Gastroesophageal sphincter (tissue), 4 donors: Measurements from ENCODE around the gene TCF7L1. TPM values are rescaled to one million over a fixed set of nuclear protein-coding genes. Genes with fewer than 3 reads are reported as not detected.

Experiments
- ATAC-seq: fragments of 150-250 bp; one replicate; pipeline ENCODE4 v1.9.1; 2016; ENCODE audit warnings: mild to moderate bottlenecking, moderate library complexity
- H3K27ac ChIP-seq, 4 donors: fragments of 200-600 bp; sonication (generic) in 3 of 4; 1 replicate in 3 of 4; 2 replicates in 1 of 4; pipeline ENCODE4 v1.5.1; 2016 to 2019
- H3K27me3 ChIP-seq: fragments of 200-600 bp; sonication (generic); one replicate; pipeline ENCODE4 v1.5.1; 2019
- H3K36me3 ChIP-seq, 2 donors: fragments of 200-600 bp; sonication (generic); one replicate each; pipeline ENCODE4 v1.5.1; 2019; ENCODE audit warnings: control low read depth in 1 of 2
- H3K4me1 ChIP-seq, 3 donors: fragments of 200-600 bp; sonication (generic); 1 replicate in 2 of 3; 2 replicates in 1 of 3; pipeline ENCODE4 v1.5.1; 2016 to 2019; ENCODE audit warnings: control low read depth in 2 of 3
- H3K4me3 ChIP-seq, 2 donors: fragments of 200-600 bp; sonication (generic); one replicate each; pipeline ENCODE4 v1.5.1; 2019; ENCODE audit warnings: mild to moderate bottlenecking in 1 of 2, moderate library complexity in 1 of 2
- H3K9me3 ChIP-seq, 3 donors: fragments of 200-600 bp; sonication (generic); one replicate each; pipeline ENCODE4 v1.5.1; 2017 to 2019; ENCODE audit warnings: control low read depth in 2 of 3
- EP300 ChIP-seq: sonication (generic); formaldehyde crosslinking; IDR thresholded peaks from one replicate; pipeline ENCODE4 v1.6.1; 2017; ENCODE audit warnings: antibody characterized with exemption, mild to moderate bottlenecking
- POLR2A ChIP-seq, 2 donors: fragments of 450-650 bp; IDR thresholded peaks; one replicate each; pipeline ENCODE4 v1.6.1; 2017; ENCODE audit warnings: antibody characterized with exemption in 2 of 2, mild to moderate bottlenecking in 2 of 2, moderate library complexity in 1 of 2
- POLR2AphosphoS5 ChIP-seq: sonication (generic); formaldehyde crosslinking; IDR thresholded peaks from one replicate; pipeline ENCODE4 v1.6.1; 2017; ENCODE audit warnings: antibody characterized with exemption
- WGBS, 2 donors: methylation state at CpG; one replicate each; pipeline ENCODE4 v1.1.5; 2018; ENCODE audit warnings: low coverage in 1 of 2; 5-methylcytosine and 5-hydroxymethylcytosine counted together
- total RNA-seq, 4 donors: library from RNA; depleted of rRNA; stranded (reverse); fragments of >200 nt; gene quantifications; one replicate each; pipeline ENCODE4 v1.1.0, GENCODE V29; 2016
- TF ChIP-seq, protein P1 (sequence below), 4 experiments: fragments of 200-600 bp in 2 of 4; fragments of 450-650 bp in 2 of 4; sonication (generic) in 1 of 4; IDR thresholded peaks; one replicate each; pipeline ENCODE4 v1.5.1; 2017 to 2019; ENCODE audit warnings: antibody characterized with exemption in 4 of 4, mild to moderate bottlenecking in 2 of 4, moderate library complexity in 2 of 4

The TCF7L1 gene
- total RNA-seq, 4 donors from 2014 or later: 4.0 to 13.0 (median 5.3) TPM

- no peak for ATAC-seq
- WGBS, 2 donors: 82 to 95% methylated on average over 2 to 3 of the region's 3 CpGs
- TF ChIP-seq POLR2AphosphoS5: no peak
- no peak for TF ChIP-seq POLR2A (IDR thresholded peaks at IDR 0.05)
- TF ChIP-seq, protein P1, sequence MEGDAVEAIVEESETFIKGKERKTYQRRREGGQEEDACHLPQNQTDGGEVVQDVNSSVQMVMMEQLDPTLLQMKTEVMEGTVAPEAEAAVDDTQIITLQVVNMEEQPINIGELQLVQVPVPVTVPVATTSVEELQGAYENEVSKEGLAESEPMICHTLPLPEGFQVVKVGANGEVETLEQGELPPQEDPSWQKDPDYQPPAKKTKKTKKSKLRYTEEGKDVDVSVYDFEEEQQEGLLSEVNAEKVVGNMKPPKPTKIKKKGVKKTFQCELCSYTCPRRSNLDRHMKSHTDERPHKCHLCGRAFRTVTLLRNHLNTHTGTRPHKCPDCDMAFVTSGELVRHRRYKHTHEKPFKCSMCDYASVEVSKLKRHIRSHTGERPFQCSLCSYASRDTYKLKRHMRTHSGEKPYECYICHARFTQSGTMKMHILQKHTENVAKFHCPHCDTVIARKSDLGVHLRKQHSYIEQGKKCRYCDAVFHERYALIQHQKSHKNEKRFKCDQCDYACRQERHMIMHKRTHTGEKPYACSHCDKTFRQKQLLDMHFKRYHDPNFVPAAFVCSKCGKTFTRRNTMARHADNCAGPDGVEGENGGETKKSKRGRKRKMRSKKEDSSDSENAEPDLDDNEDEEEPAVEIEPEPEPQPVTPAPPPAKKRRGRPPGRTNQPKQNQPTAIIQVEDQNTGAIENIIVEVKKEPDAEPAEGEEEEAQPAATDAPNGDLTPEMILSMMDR (IDR thresholded peaks at IDR 0.05): no peak
- no peak for TF ChIP-seq EP300
These were observed 3.3 kb upstream of the TCF7L1 start for GRCh38 chr2:85129861-85130260.

GRCh38 chr2:85130407-85130806, 2.8 kb upstream of the TCF7L1 start:
- Histone ChIP-seq H3K4me3 (no peak overlapping the region), H3K9me3 (no peaks in the 10 kb centered on the region), H3K4me1 (peaks cover 0 to 36% (median 11%) of the 10 kb centered on the region in 3 donors), H3K27ac (no peak overlapping the region), H3K36me3 (no peaks in the 10 kb centered on the region), H3K27me3 (no peaks in the 10 kb centered on the region)
- no peak for ATAC-seq
- WGBS, 2 donors: 42 to 70% methylated on average over 2 of the region's 2 CpGs
- no peak for TF ChIP-seq EP300
- TF ChIP-seq POLR2A (IDR thresholded peaks at IDR 0.05): no peak
- TF ChIP-seq, protein P1 (IDR thresholded peaks at IDR 0.05): no peak
- no peak for TF ChIP-seq POLR2AphosphoS5

More at GRCh38 chr2:85129861-85130260, 3.3 kb upstream of the TCF7L1 start:
- Histone ChIP-seq H3K27me3 (no peaks in the 10 kb centered on the region), H3K9me3 (no peaks in the 10 kb centered on the region), H3K36me3 (no peaks in the 10 kb centered on the region), H3K4me1 (peaks cover 0 to 31% (median 6%) of the 10 kb centered on the region in 3 donors), H3K4me3 (no peak overlapping the region), H3K27ac (no peak overlapping the region)

GRCh38 chr2:85131116-85131515, 2.1 kb upstream of the TCF7L1 start:
- ATAC-seq: no peak
- no peaks in the 10 kb centered on the region for H3K27me3 ChIP-seq
- no peaks in the 10 kb centered on the region for H3K9me3 ChIP-seq
- TF ChIP-seq POLR2A (IDR thresholded peaks at IDR 0.05): no peak
- TF ChIP-seq, protein P1 (IDR thresholded peaks at IDR 0.05): peak; percentile 16 to 71 (median 58)
- H3K36me3 ChIP-seq: no peaks in the 10 kb centered on the region
- no peak overlapping the region for H3K27ac ChIP-seq
- WGBS, 2 donors: 24 to 29% methylated on average over 4 to 5 of the region's 7 CpGs
- H3K4me1 ChIP-seq: peaks cover 0 to 43% (median 18%) of the 10 kb centered on the region in 3 donors
- H3K4me3 ChIP-seq: no peak overlapping the region

GRCh38 chr2:85132397-85132796, 795 bp upstream of the TCF7L1 start:
- H3K27me3 ChIP-seq: no peaks in the 10 kb centered on the region
- peak overlapping the region in 3 of 4 donors; percentile 85 to 93 (median 88) for H3K27ac ChIP-seq
- 11 to 55% methylated on average over 1 to 14 of the region's 14 CpGs for WGBS, 2 donors
- H3K36me3 ChIP-seq: no peaks in the 10 kb centered on the region
- H3K4me1 ChIP-seq: peaks cover 0 to 56% (median 27%) of the 10 kb centered on the region in 3 donors
- TF ChIP-seq EP300 (no peak), POLR2A (IDR thresholded peaks at IDR 0.05) (no peak), POLR2AphosphoS5 (no peak)
- TF ChIP-seq, protein P1 (IDR thresholded peaks at IDR 0.05): no peak
- no peak for ATAC-seq
- no peaks in the 10 kb centered on the region for H3K9me3 ChIP-seq
- H3K4me3 ChIP-seq: peak overlapping the region; percentile 59 to 93

- peak; percentile 11 for ATAC-seq
- peak overlapping the region; percentile 90 to 93 for H3K4me3 ChIP-seq
- 0 to 1% methylated on average over 4 to 17 of the region's 57 CpGs for WGBS, 2 donors
- no peaks in the 10 kb centered on the region for H3K9me3 ChIP-seq
- peak overlapping the region; percentile 70 to 93 (median 86) for H3K27ac ChIP-seq
- H3K27me3 ChIP-seq: no peaks in the 10 kb centered on the region
- peaks cover 0 to 70% (median 29%) of the 10 kb centered on the region in 3 donors for H3K4me1 ChIP-seq
- TF ChIP-seq POLR2A (IDR thresholded peaks at IDR 0.05): no peak
- peak; percentile 15 for TF ChIP-seq POLR2AphosphoS5
- no peaks in the 10 kb centered on the region for H3K36me3 ChIP-seq
These were observed 611 bp downstream of the TCF7L1 start for GRCh38 chr2:85133751-85134254.
